Measurements from ENCODE around the gene NETO1. TPM values are rescaled to one million over a fixed set of nuclear protein-coding genes. Genes with fewer than 3 reads are reported as not detected.

NETO1 gene, protein sequence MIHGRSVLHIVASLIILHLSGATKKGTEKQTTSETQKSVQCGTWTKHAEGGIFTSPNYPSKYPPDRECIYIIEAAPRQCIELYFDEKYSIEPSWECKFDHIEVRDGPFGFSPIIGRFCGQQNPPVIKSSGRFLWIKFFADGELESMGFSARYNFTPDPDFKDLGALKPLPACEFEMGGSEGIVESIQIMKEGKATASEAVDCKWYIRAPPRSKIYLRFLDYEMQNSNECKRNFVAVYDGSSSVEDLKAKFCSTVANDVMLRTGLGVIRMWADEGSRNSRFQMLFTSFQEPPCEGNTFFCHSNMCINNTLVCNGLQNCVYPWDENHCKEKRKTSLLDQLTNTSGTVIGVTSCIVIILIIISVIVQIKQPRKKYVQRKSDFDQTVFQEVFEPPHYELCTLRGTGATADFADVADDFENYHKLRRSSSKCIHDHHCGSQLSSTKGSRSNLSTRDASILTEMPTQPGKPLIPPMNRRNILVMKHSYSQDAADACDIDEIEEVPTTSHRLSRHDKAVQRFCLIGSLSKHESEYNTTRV
- not detected in 2 replicates for total RNA-seq

DNA sequence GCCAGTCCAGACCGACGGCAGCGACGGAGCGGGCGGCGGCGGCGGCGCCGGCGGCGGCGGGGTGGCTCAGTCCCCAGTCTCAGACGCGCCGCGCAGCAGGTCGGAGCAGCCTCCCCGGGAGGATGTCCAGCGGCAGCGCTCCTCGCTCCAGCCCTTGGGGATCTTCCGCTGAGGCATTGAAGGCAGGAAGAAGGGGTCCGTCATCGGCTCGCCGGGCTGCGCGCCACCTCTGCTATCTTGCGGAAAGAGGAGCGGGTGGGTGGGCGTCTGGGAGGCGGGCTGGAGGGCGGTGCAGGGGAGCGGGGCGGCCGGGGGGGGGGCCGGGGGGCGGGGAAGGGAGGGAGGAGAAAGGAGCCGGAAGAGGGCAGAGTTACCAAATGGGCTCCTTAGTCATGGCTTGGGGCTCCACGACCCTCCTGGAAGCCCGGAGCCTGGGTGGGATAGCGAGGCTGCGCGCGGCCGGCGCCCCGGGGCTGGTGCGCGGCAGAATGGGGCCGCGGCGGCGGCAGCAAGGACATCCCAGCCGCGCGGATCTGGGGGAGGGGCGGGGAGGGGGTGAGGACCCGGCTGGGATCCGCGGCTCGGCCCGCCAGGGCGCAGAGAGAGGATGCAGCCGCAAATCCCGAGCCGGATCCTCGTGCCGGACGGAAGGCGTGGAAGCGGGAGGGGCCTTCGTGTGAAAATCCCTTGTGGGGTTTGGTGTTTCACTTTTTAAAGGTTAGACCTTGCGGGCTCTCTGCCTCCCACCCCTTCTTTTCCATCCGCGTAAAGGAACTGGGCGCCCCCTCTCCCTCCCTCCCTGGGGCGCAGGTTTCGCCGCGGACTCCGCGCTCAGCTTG lies at the start of gene NETO1:
Gene NETO1, minus strand, starts transcription at position 242 of the 839 bp plus-strand sequence. CDS start 696 bp downstream, outside the sequence.

All from regular cardiac myocyte (primary cell).